Measurements from ENCODE around the gene ULBP2. TPM values are rescaled to one million over a fixed set of nuclear protein-coding genes. Genes with fewer than 3 reads are reported as not detected.
A peak's percentile ranks its signal among the peaks of the same experiment; 100 is the strongest.
"Not testable (repeated sequence)": the region's sequence is repeated elsewhere in the genome, so short reads cannot be mapped to it uniquely, and the experiment has no call there.

The ULBP2 gene
- total RNA-seq, 1 experiment from 2014 or later: not detected

DNA sequence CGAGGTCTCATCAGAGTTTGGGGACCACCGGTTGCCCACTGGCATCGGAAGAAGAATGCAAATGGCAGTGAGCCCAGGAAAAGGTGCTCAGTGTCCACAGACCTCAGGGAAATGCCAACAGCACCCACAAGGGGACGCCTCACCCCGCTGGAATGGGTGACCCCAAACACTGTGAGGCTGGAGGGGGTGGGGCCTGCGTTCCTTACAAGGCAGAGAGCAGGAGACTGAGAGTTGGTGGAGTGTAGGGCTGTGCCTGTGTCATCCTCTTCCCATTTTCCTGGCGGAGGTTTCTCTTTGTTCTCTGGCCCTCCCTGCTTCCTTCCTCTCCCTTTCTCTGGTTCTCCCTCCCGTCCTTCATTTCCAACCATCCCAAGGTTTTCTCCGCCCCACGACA, 12.1 kb downstream of the ULBP2 start:
- peaks cover 48% of the 10 kb centered on the region for H3K27me3 ChIP-seq (ENCODE audit: insufficient read depth, low read length)
- not testable (repeated sequence) for H4K91ac ChIP-seq (ENCODE audit: insufficient read length, low read depth, low read length); H3K4me1 ChIP-seq (ENCODE audit: insufficient read depth, low read length); H2AK5ac ChIP-seq (ENCODE audit: insufficient read length, low read length); H3K4me3 Mint-ChIP-seq; H3K23me2 ChIP-seq (ENCODE audit: insufficient read length, low read depth, low read length, poor library complexity, severe bottlenecking); H4K5ac ChIP-seq (ENCODE audit: insufficient read length, low read depth, low read length); H4K20me1 ChIP-seq (ENCODE audit: control insufficient read depth, insufficient read depth, insufficient read length); H2AFZ ChIP-seq (ENCODE audit: low read length); H3K4me2 ChIP-seq (ENCODE audit: insufficient read depth, insufficient read length, low read length); H3K9me3 Mint-ChIP-seq; H3K4me1 Mint-ChIP-seq; H2BK20ac ChIP-seq (ENCODE audit: low read depth, low read length, poor library complexity, severe bottlenecking); H2BK120ac ChIP-seq (ENCODE audit: low read depth, low read length, poor library complexity, severe bottlenecking); H3K4ac ChIP-seq (ENCODE audit: low read depth, low read length); H3T11ph ChIP-seq (ENCODE audit: low read length); H3K9ac ChIP-seq (ENCODE audit: extremely low read depth, insufficient read length, low read length); H4K8ac ChIP-seq (replicated peaks; ENCODE audit: insufficient read length, low read depth, low read length); H3K79me1 ChIP-seq (ENCODE audit: insufficient read depth, low read depth, low read length, poor library complexity, severe bottlenecking); H3K36me3 Mint-ChIP-seq (ENCODE audit: insufficient read depth in 1 of 3, low read depth in 3 of 3); H2BK5ac ChIP-seq (ENCODE audit: insufficient read length, low read length); H3K79me2 ChIP-seq (ENCODE audit: insufficient read depth, low read length); H3K9me3 ChIP-seq (ENCODE audit: control insufficient read depth, low read depth, low read length); H3K27ac Mint-ChIP-seq; H3K56ac ChIP-seq (ENCODE audit: insufficient read length, low read depth, low read length); H2BK15ac ChIP-seq (ENCODE audit: low read depth, low read length); H3K23ac ChIP-seq (ENCODE audit: insufficient read length, low read depth, low read length); H3K27ac ChIP-seq (ENCODE audit: insufficient read length, low read depth, low read length); H2BK12ac ChIP-seq (ENCODE audit: insufficient read length, low read depth, low read length); H3K14ac ChIP-seq (ENCODE audit: insufficient read depth, low read length); H3K18ac ChIP-seq (ENCODE audit: insufficient read length, low read depth, low read length); DNase-seq
- WGBS (ENCODE audit: extremely low coverage, insufficient read length, low lambda C conversion rate): no CpG with 5 or more reads among the region's 10 CpGs
- peak; percentile 38; the same call in 2 of the 3 replicates for TF ChIP-seq CTCF (conservative IDR thresholded peaks at IDR 0.05)
- H3K27me3 Mint-ChIP-seq (ENCODE audit: low read depth): peaks cover 99% of the 10 kb centered on the region

GRCh38 chr6:149954328-149954983, 12.6 kb downstream of the ULBP2 start:
- not testable (repeated sequence) for H3K9me3 Mint-ChIP-seq; H2AK5ac ChIP-seq (ENCODE audit: insufficient read length, low read length); H3K9ac ChIP-seq (ENCODE audit: extremely low read depth, insufficient read length, low read length); H2BK12ac ChIP-seq (ENCODE audit: insufficient read length, low read depth, low read length); H3K56ac ChIP-seq (ENCODE audit: insufficient read length, low read depth, low read length); H3K9me3 ChIP-seq (ENCODE audit: control insufficient read depth, low read depth, low read length); H3K27ac ChIP-seq (ENCODE audit: insufficient read length, low read depth, low read length); H4K8ac ChIP-seq (replicated peaks; ENCODE audit: insufficient read length, low read depth, low read length); H3K4me1 Mint-ChIP-seq; H3K18ac ChIP-seq (ENCODE audit: insufficient read length, low read depth, low read length); H3K23ac ChIP-seq (ENCODE audit: insufficient read length, low read depth, low read length); H2BK15ac ChIP-seq (ENCODE audit: low read depth, low read length); H3K14ac ChIP-seq (ENCODE audit: insufficient read depth, low read length); H3K27ac Mint-ChIP-seq; DNase-seq; H3K4me1 ChIP-seq (ENCODE audit: insufficient read depth, low read length); H3K4me3 Mint-ChIP-seq; H3K4me2 ChIP-seq (ENCODE audit: insufficient read depth, insufficient read length, low read length); H3T11ph ChIP-seq (ENCODE audit: low read length); H3K79me1 ChIP-seq (ENCODE audit: insufficient read depth, low read depth, low read length, poor library complexity, severe bottlenecking); H2BK120ac ChIP-seq (ENCODE audit: low read depth, low read length, poor library complexity, severe bottlenecking); H4K5ac ChIP-seq (ENCODE audit: insufficient read length, low read depth, low read length); H3K23me2 ChIP-seq (ENCODE audit: insufficient read length, low read depth, low read length, poor library complexity, severe bottlenecking); H3K4ac ChIP-seq (ENCODE audit: low read depth, low read length); H3K36me3 Mint-ChIP-seq (ENCODE audit: insufficient read depth in 1 of 3, low read depth in 3 of 3); H3K79me2 ChIP-seq (ENCODE audit: insufficient read depth, low read length); H4K20me1 ChIP-seq (ENCODE audit: control insufficient read depth, insufficient read depth, insufficient read length); H4K91ac ChIP-seq (ENCODE audit: insufficient read length, low read depth, low read length); H2BK5ac ChIP-seq (ENCODE audit: insufficient read length, low read length); H2BK20ac ChIP-seq (ENCODE audit: low read depth, low read length, poor library complexity, severe bottlenecking); H2AFZ ChIP-seq (ENCODE audit: low read length)
- H3K27me3 ChIP-seq (ENCODE audit: insufficient read depth, low read length): peaks cover 53% of the 10 kb centered on the region
- H3K27me3 Mint-ChIP-seq (ENCODE audit: low read depth): peaks cover 100% of the 10 kb centered on the region
- WGBS (ENCODE audit: extremely low coverage, insufficient read length, low lambda C conversion rate): no CpG with 5 or more reads among the region's 53 CpGs

Data from H9 (cell line).